Posterior cingulate gyrus (tissue), 11 donors: ENCODE results near the gene HCCS.

ENCODE experiments used
- DNase-seq, 10 donors: peaks; one replicate each; pipeline versions ENCODE4 v3.0.0 to v3.0.0-alpha.2; 2020 to 2021; ENCODE audit warnings: mixed read lengths in 3 of 10
- intact Hi-C: fragments of 100-400 bp; cut with DNase I; formaldehyde crosslinking; loops from one replicate; pipeline ENCODE4 v1.15.1; 2023

HCCS gene

GRCh38 chrX:11111037-11111851, at the start of gene HCCS:
HCCS (plus strand) TSS chrX:11111332; CDS start chrX:11112061, 729 bp downstream.
- intact Hi-C loops = no loop called here
- peak; percentile 73 to 97 (median 83) for DNase-seq

- intact Hi-C loops = no loop called here
- peak in 1 of 10 donors; percentile 7 for DNase-seq
Measured at GRCh38 chrX:11064276-11064675, 46.9 kb upstream of the HCCS start.

GRCh38 chrX:11064851-11065600, 46.1 kb upstream of the HCCS start:
- intact Hi-C loops = no loop called here
- no peak for DNase-seq

DNA sequence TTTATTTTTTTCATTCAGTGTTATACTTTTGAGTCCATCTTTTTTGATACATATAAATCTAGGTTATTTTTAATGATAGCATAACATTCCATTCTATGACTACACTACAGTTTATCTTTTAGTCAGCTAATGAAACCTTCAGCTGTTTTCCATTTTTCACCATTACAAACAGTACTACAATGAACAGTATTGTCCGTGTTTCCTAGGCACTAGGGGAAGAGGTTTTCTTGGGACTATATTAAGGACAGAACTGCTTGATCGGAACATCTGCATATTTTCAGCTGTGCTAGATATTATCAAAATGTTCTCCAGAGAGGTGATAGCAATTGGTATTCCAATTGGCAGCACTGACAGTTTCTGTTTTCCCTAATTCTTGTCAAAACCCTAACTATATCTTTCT, 44.3 kb upstream of the HCCS start:
- intact Hi-C loops = no loop called here
- no peak for DNase-seq

- DNase-seq = no peak
- intact Hi-C loops = no loop called here
Measured at GRCh38 chrX:11073381-11073780, 37.8 kb upstream of the HCCS start.

DNA sequence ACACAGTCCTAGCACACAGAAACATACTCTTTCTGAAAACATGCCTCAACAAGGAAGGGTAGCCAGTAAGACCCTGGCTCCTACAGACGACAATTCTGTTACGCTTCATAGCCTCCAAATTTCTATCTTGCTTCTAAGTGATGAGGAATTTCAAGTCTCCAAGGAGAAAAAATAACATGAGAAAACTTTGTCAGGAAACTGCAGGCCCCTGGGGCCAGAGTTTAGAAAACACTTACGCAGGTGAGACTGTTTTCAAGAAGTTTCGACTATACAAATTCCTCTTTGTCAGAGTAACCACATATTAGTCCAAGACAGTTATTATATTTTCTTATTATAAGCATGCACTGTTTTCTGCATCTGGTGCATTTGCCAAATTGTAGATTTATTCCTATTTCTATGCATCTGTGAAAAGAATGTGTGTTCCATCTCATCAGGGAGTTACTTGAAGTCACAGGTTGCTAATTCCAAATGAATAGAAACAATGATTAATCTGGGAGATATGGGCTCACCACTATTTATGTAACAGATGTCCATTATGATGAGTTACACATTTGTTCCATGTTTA, 30.3 kb upstream of the HCCS start:
- intact Hi-C loops = no loop called here
- DNase-seq = no peak

DNA sequence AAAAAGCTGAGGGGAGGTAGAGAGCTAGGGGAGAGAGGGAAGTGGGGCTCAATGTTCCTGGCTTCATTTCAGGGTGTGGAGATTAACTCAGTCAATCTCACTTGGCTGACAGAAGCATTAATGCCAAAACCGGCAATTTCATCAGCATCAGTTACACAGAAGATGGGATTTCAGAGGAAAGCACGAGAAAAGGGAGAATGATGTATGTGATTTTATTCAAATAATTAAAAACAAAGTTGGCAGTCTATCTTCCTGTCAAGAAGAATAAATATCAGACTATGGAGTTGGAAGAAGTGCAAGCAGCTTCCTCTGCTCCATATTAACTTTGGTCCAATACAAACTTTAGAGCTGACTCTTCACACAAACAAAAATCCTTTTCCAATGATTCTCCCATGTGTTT, 29.6 kb upstream of the HCCS start:
- intact Hi-C loops = no loop called here
- DNase-seq = no peak

DNA sequence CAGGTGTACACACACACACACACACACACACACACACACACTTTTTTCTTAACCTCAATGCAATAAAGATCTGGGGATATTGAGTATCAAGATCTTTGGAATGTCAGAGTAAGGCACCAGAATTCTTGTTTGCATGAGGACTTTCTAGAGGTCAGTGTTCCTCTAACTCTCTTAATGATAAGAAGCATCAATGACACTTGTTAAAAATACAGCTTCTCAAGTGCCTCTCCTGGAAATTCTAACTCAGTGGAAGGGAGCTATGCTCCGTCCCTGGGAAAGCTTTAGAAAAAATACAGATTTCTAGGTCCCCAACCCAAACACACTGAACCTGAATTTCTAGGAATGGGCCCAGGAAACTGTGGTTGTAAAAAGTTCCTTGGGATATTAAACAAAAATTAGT, 25.8 kb upstream of the HCCS start:
- intact Hi-C loops = no loop called here
- DNase-seq = no peak

- intact Hi-C loops = no loop called here
- no peak for DNase-seq
Measured at GRCh38 chrX:11089802-11090201, 21.3 kb upstream of the HCCS start.

- no peak for DNase-seq
- intact Hi-C loops = no loop called here
Measured at GRCh38 chrX:11097933-11098332, 13.2 kb upstream of the HCCS start.

GRCh38 chrX:11099465-11099864, 11.7 kb upstream of the HCCS start:
- intact Hi-C loops = no loop called here
- no peak for DNase-seq

DNA sequence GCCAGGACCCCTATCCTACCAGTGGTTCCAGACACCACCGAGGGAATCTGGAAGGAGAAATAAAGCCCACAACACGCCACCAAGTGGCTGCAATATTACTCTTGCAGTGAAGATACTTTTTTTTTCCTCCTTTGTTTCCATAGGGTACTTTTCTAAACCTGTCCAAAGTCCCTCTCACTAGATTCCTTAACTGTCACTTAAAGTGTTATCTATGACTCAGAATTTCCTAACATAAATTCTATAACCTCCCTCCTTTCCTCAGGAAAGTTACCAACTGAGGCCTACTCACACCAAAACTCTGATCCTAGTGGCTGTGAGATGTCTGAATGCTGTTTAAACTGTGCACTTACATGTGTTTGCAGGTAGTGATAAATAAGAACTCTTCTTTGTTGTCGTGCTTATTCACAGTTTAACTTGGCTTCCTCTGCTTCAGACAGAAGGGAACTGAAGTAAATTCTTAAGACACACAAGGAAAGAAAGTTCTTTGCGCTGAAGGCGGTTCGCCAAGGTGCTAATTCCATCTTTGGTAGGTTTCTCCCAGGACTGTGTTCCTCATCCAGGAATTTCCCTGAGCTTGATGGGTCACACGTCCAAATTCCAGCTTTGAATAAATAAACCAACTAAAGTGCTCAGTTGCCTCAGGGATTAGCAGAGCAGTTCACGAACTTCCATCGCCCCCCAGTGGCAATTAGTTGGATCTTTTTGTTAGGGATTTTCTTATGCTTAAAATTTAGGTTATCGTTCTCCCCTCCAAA, 10.7 kb upstream of the HCCS start:
- intact Hi-C loops = no loop called here

GRCh38 chrX:11103006-11103405, 8.1 kb upstream of the HCCS start:
- intact Hi-C loops = no loop called here
- no peak for DNase-seq

More for the DNA sequence above, 10.7 kb upstream of the HCCS start:
- DNase-seq = peak in 5 of 10 donors; percentile 10 to 83 (median 29)

- intact Hi-C loops = no loop called here
- no peak for DNase-seq
Measured at GRCh38 chrX:11103751-11104150, 7.4 kb upstream of the HCCS start.

DNA sequence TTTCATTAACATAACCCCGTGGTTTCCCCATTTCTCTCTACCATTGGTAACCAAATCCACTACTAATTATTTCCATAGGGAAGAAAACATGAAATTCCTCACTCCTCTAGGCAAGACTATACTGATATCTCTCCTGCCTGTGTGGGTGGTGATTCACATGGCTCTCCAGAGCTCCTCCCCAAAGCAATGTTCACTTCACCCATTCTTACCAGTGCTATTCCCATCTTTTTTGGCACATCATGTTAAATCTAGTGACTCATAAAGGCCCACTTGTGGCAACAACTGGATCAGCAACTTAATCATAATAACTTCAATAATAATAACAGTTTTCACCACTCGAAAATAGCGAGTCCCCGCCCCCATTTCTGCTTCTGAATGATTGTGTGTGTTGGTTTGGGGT, 6.1 kb upstream of the HCCS start:
- intact Hi-C loops = no loop called here

GRCh38 chrX:11108253-11108941, 2.7 kb upstream of the HCCS start:
- intact Hi-C loops = no loop called here
- DNase-seq = no peak

More for the DNA sequence above, 6.1 kb upstream of the HCCS start:
- no peak for DNase-seq

GRCh38 chrX:11109968-11110367, 1.2 kb upstream of the HCCS start:
- no peak for DNase-seq
- intact Hi-C loops = no loop called here

GRCh38 chrX:11111947-11112346, 815 bp downstream of the HCCS start:
- DNase-seq = no peak
- intact Hi-C loops = no loop called here

GRCh38 chrX:11113731-11114130, 2.6 kb downstream of the HCCS start:
- intact Hi-C loops = no loop called here
- DNase-seq = peak in 1 of 10 donors; percentile 49

DNA sequence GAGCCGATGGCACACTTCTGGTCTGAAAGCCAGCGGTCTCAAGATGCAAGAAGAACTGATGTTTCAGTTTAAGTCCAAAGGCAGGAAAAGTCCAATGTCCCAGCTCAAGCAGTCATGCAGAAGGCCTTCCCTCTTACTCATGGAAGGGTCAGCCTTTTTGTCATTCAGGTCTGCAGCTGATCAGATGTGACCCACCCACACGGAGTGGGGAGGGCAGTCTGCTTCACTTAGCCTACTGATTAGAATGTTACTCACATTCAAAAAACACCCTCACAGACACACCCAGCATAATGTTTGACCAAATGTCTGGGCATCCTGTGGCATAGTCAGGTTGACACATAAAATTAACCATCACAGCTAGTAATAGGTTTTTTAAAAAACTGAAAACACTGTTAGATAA, 6.6 kb downstream of the HCCS start:
- no peak for DNase-seq
- intact Hi-C loops = no loop called here
